GM11168 (cell line): Measurements from ENCODE around the gene ERC2.

Source experiments
- in situ Hi-C: fragments of 300-500 bp; cut with MboI; formaldehyde crosslinking; loops from one replicate; pipeline ENCODE4 v1.12.0; 2022; ENCODE audit warnings: low sequenced_read_pairs; ENCODE audit not compliant: unreplicated experiment

Gene ERC2

GRCh38 chr3:55964491-55964985, 503.7 kb downstream of the ERC2 start:
- in situ Hi-C loops = no loop called here

GRCh38 chr3:55963601-55964000, 504.7 kb downstream of the ERC2 start:
- in situ Hi-C loops = no loop called here

GRCh38 chr3:55959471-55960080, 508.7 kb downstream of the ERC2 start:
- in situ Hi-C loops = no loop called here

GRCh38 chr3:55958605-55959004, 509.7 kb downstream of the ERC2 start:
- in situ Hi-C loops = no loop called here

- in situ Hi-C loops = no loop called here
Observed at GRCh38 chr3:55955891-55956477, 512.3 kb downstream of the ERC2 start.

GRCh38 chr3:55951388-55951787, 516.9 kb downstream of the ERC2 start:
- in situ Hi-C loops = no loop called here

- in situ Hi-C loops = no loop called here
Observed at GRCh38 chr3:55947406-55947805, 520.9 kb downstream of the ERC2 start.

- in situ Hi-C loops = no loop called here
Observed at GRCh38 chr3:55946574-55947160, 521.6 kb downstream of the ERC2 start.

- in situ Hi-C loops = no loop called here
Observed at GRCh38 chr3:55942868-55943267, 525.4 kb downstream of the ERC2 start.

- in situ Hi-C loops = no loop called here
Observed at GRCh38 chr3:55939287-55939686, 529.0 kb downstream of the ERC2 start.

GRCh38 chr3:55937301-55937700, 531.0 kb downstream of the ERC2 start:
- in situ Hi-C loops = no loop called here

GRCh38 chr3:55936549-55937052, 531.7 kb downstream of the ERC2 start:
- in situ Hi-C loops = no loop called here

GRCh38 chr3:55935241-55935640, 533.0 kb downstream of the ERC2 start:
- in situ Hi-C loops = no loop called here

- in situ Hi-C loops = no loop called here
Observed at GRCh38 chr3:55934771-55935170, 533.5 kb downstream of the ERC2 start.

GRCh38 chr3:55929154-55929869, 539.0 kb downstream of the ERC2 start:
- in situ Hi-C loops = no loop called here

- in situ Hi-C loops = no loop called here
Observed at GRCh38 chr3:55923626-55924025, 544.6 kb downstream of the ERC2 start.

GRCh38 chr3:55923207-55923606, 545.1 kb downstream of the ERC2 start:
- in situ Hi-C loops = no loop called here

- in situ Hi-C loops = no loop called here
Observed at GRCh38 chr3:55912880-55913279, 555.4 kb downstream of the ERC2 start.

GRCh38 chr3:55911266-55911665, 557.0 kb downstream of the ERC2 start:
- in situ Hi-C loops = no loop called here

GRCh38 chr3:55910543-55910942, 557.7 kb downstream of the ERC2 start:
- in situ Hi-C loops = no loop called here

- in situ Hi-C loops = no loop called here
Observed at GRCh38 chr3:55909373-55909772, 558.9 kb downstream of the ERC2 start.
